ENCODE data around the gene FARP2.
"Not testable (repeated sequence)": the region's sequence is repeated elsewhere in the genome, so short reads cannot be mapped to it uniquely, and the experiment has no call there.

GRCh38 chr2:241318830-241319229 is 37.3 kb upstream of the FARP2 start:
- TF ChIP-seq CTCF (IDR thresholded peaks at IDR 0.05); ZFX (IDR thresholded peaks at IDR 0.05; ENCODE audit: borderline replicate concordance): not testable (repeated sequence)
